Measurements from ENCODE around the gene DGKA. TPM values are rescaled to one million over a fixed set of nuclear protein-coding genes. Genes with fewer than 3 reads are reported as not detected.

DGKA gene
- polyA plus RNA-seq, 1 of the 3 experiments (the other 2 are of a cell fraction), result 75.9 TPM

- peaks cover 11 to 16% of the 10 kb centered on the region in 2 experiments for H3K36me3 ChIP-seq (replicated peaks in 1 of 2; ENCODE audit: control insufficient read depth in 1 of 2, insufficient read depth in 2 of 2, low read length in 1 of 2)
- no peaks in the 10 kb centered on the region for H3K4me1 ChIP-seq (ENCODE audit: control insufficient read depth in 1 of 2, insufficient read depth in 2 of 2, low read depth in 1 of 2, low read length in 1 of 2)
- H3K79me2 ChIP-seq (ENCODE audit: insufficient read depth), result 0 out of 2 replicates have a peak, but pooled peaks cover 4% of the 10 kb centered on the region
- H3F3A ChIP-seq (replicated peaks; ENCODE audit: insufficient read depth), result peaks cover 3% of the 10 kb centered on the region
- TF ChIP-seq GABPA (IDR thresholded peaks at IDR 0.05; ENCODE audit: low read depth) (no peak), MEF2A (IDR thresholded peaks at IDR 0.05; ENCODE audit: borderline replicate concordance, low read depth) (no peak), NRF1 (IDR thresholded peaks at IDR 0.05; ENCODE audit: low read depth, low read length) (no peak), PBX3 (IDR thresholded peaks at IDR 0.05) (no peak), TAF1 (IDR thresholded peaks at IDR 0.05; ENCODE audit: borderline replicate concordance, low read depth, low read length) (no peak), TEAD4 (IDR thresholded peaks at IDR 0.05; ENCODE audit: borderline replicate concordance, insufficient read depth) (no peak)
- no peak overlapping the region for H3K27ac ChIP-seq (ENCODE audit: low read depth in 2 of 2, low read length in 1 of 2)
- no peak overlapping the region for H2AFZ ChIP-seq (ENCODE audit: low read depth)
- ChIA-PET POLR2A (no interaction called here), CTCF (interaction anchor here (0.7 to 1.5 kb wide), 6 partner anchors 9 to 243 kb away, joined by 3 to 4 read pairs (median 4); partner anchors contain the start of gene DNAJC14)
- H3K9ac ChIP-seq, result no peak overlapping the region
- H3K4me2 ChIP-seq, result no peak overlapping the region
- WGBS (ENCODE audit: low lambda C conversion rate), result 93% methylated on average over 2 of the region's 2 CpGs
- H4K20me1 ChIP-seq (ENCODE audit: insufficient read depth), result no peaks in the 10 kb centered on the region
- no peak for DNase-seq
- H3K9me2 ChIP-seq, result no peaks in the 10 kb centered on the region
- no peaks in the 10 kb centered on the region for H3K27me3 ChIP-seq (ENCODE audit: insufficient read depth)
- H3K4me3 ChIP-seq (ENCODE audit: low read depth in 2 of 2, low read length in 1 of 2), result no peak overlapping the region
- H3K9me3 ChIP-seq, result no peaks in the 10 kb centered on the region
Measured at GRCh38 chr12:55899082-55899481, 31.9 kb upstream of the DGKA start.

GRCh38 chr12:55901881-55902490, 29.0 kb upstream of the DGKA start:
- H3K36me3 ChIP-seq (replicated peaks in 1 of 2; ENCODE audit: control insufficient read depth in 1 of 2, insufficient read depth in 2 of 2, low read length in 1 of 2), result peaks cover 11 to 16% of the 10 kb centered on the region in 2 experiments
- H4K20me1 ChIP-seq (ENCODE audit: insufficient read depth), result no peaks in the 10 kb centered on the region
- DNase-seq, result no peak
- POLR2A ChIA-PET, result no interaction called here
- no peaks in the 10 kb centered on the region for H3K9me3 ChIP-seq
- no peaks in the 10 kb centered on the region for H3K27me3 ChIP-seq (ENCODE audit: insufficient read depth)
- TF ChIP-seq YY1 (IDR thresholded peaks at IDR 0.05; ENCODE audit: low read depth), result no peak
- TF ChIP-seq POLR2AphosphoS5 (IDR thresholded peaks at IDR 0.05; ENCODE audit: low read depth, low read length), result no peak
- no peak for TF ChIP-seq MXI1 (IDR thresholded peaks at IDR 0.05; ENCODE audit: low read depth, low read length)
- no peak for TF ChIP-seq CTCF (IDR thresholded peaks at IDR 0.05)
- TF ChIP-seq EZH2phosphoT487 (IDR thresholded peaks at IDR 0.05; ENCODE audit: borderline replicate concordance, low read depth), result no peak
- TF ChIP-seq TAF1 (IDR thresholded peaks at IDR 0.05; ENCODE audit: borderline replicate concordance, low read depth, low read length), result no peak
- peaks cover 3% of the 10 kb centered on the region for H3F3A ChIP-seq (replicated peaks; ENCODE audit: insufficient read depth)
- no peak overlapping the region for H3K9ac ChIP-seq
- WGBS (ENCODE audit: low lambda C conversion rate), result 97% methylated on average over 7 of the region's 7 CpGs
- no peak overlapping the region for H3K27ac ChIP-seq (ENCODE audit: low read depth in 2 of 2, low read length in 1 of 2)
- H2AFZ ChIP-seq (ENCODE audit: low read depth), result no peak overlapping the region
- H3K4me3 ChIP-seq (ENCODE audit: low read depth in 2 of 2, low read length in 1 of 2), result no peak overlapping the region
- no peaks in the 10 kb centered on the region for H3K9me2 ChIP-seq
- CTCF ChIA-PET, result no interaction called here
- peaks cover 19% of the 10 kb centered on the region for H3K79me2 ChIP-seq (ENCODE audit: insufficient read depth)
- no peak overlapping the region for H3K4me2 ChIP-seq
- H3K4me1 ChIP-seq (ENCODE audit: control insufficient read depth in 1 of 2, insufficient read depth in 2 of 2, low read depth in 1 of 2, low read length in 1 of 2), result peaks cover 0 to 4% of the 10 kb centered on the region in 2 experiments; a peak in 1 of 4 replicates
